HUES64 (cell line): ENCODE data around the gene CPE.
"Not testable (repeated sequence)": the region's sequence is repeated elsewhere in the genome, so short reads cannot be mapped to it uniquely, and the experiment has no call there.

ENCODE experiments used
- H3K27ac ChIP-seq: 2 replicates; pipeline ENCODE4 v1.7.0; 2013; ENCODE audit warnings: low read depth, low read length, inconsistent platforms
- H3K27me3 ChIP-seq: 2 replicates; pipeline ENCODE4 v1.6.1; 2013; ENCODE audit warnings: mild to moderate bottlenecking, low read length; ENCODE audit not compliant: insufficient read depth
- H3K36me3 ChIP-seq: 2 replicates; pipeline ENCODE4 v1.6.1; 2013; ENCODE audit warnings: mild to moderate bottlenecking, low read length; ENCODE audit not compliant: insufficient read depth
- H3K4me1 ChIP-seq: 2 replicates; pipeline ENCODE4 v1.6.1; 2013; ENCODE audit warnings: mild to moderate bottlenecking, low read length, moderate library complexity; ENCODE audit not compliant: insufficient read depth
- H3K4me3 ChIP-seq: 2 replicates; pipeline ENCODE4 v1.5.1; 2013; ENCODE audit warnings: mild to moderate bottlenecking, low read length, moderate library complexity
- H3K9ac ChIP-seq: 2 replicates; pipeline ENCODE4 v1.6.1; 2013; ENCODE audit warnings: mild to moderate bottlenecking, low read depth, low read length
- H3K9me3 ChIP-seq: 2 replicates; pipeline ENCODE4 v1.6.1; 2013; ENCODE audit warnings: low read depth, low read length; ENCODE audit not compliant: insufficient read depth
- WGBS: fragments of 150-250, 120-280 bp; methylation state at CpG from one replicate; pipeline ENCODE4 v1.1.7; 2013; ENCODE audit warnings: missing lambda C conversion rate; 5-methylcytosine and 5-hydroxymethylcytosine counted together

The CPE gene

GRCh38 chr4:165440415-165441158, 61.8 kb downstream of the CPE start:
- H3K4me3 ChIP-seq = no peak overlapping the region
- no peaks in the 10 kb centered on the region for H3K9me3 ChIP-seq
- no peaks in the 10 kb centered on the region for H3K36me3 ChIP-seq
- WGBS = 58% methylated on average over 5 of the region's 7 CpGs
- H3K4me1 ChIP-seq = peaks cover 20% of the 10 kb centered on the region
- no peaks in the 10 kb centered on the region for H3K27me3 ChIP-seq
- no peak overlapping the region for H3K9ac ChIP-seq
- no peak overlapping the region; the same call in 1 of the 2 replicates for H3K27ac ChIP-seq

GRCh38 chr4:165443276-165443675, 64.5 kb downstream of the CPE start:
- Histone ChIP-seq H3K9ac (no peak overlapping the region), H3K27ac (no peak overlapping the region), H3K9me3 (no peaks in the 10 kb centered on the region), H3K4me1 (peaks cover 20% of the 10 kb centered on the region), H3K27me3 (no peaks in the 10 kb centered on the region), H3K36me3 (no peaks in the 10 kb centered on the region), H3K4me3 (no peak overlapping the region)
- WGBS = 95% methylated on average over 1 of the region's 1 CpG

- WGBS = 93% methylated on average over 3 of the region's 4 CpGs
- Histone ChIP-seq H3K27ac (no peak overlapping the region), H3K4me3 (no peak overlapping the region), H3K4me1 (no peaks in the 10 kb centered on the region), H3K36me3 (no peaks in the 10 kb centered on the region), H3K9me3 (no peaks in the 10 kb centered on the region), H3K27me3 (no peaks in the 10 kb centered on the region), H3K9ac (no peak overlapping the region)
Measured at GRCh38 chr4:165448700-165449099, 69.9 kb downstream of the CPE start.

- Histone ChIP-seq H3K27me3 (no peaks in the 10 kb centered on the region), H3K36me3 (no peaks in the 10 kb centered on the region), H3K9me3 (no peaks in the 10 kb centered on the region), H3K27ac (no peak overlapping the region), H3K4me3 (no peak overlapping the region), H3K9ac (no peak overlapping the region), H3K4me1 (no peaks in the 10 kb centered on the region)
- WGBS = 92% methylated on average over 6 of the region's 6 CpGs
Measured at GRCh38 chr4:165449333-165449732, 70.5 kb downstream of the CPE start.

- no peaks in the 10 kb centered on the region for H3K4me1 ChIP-seq
- no peak overlapping the region for H3K9ac ChIP-seq
- H3K27ac ChIP-seq = no peak overlapping the region
- H3K4me3 ChIP-seq = no peak overlapping the region
- H3K9me3 ChIP-seq = no peaks in the 10 kb centered on the region
- no peaks in the 10 kb centered on the region for H3K27me3 ChIP-seq
- WGBS = 89% methylated on average over 5 of the region's 5 CpGs
- H3K36me3 ChIP-seq = no peaks in the 10 kb centered on the region
Measured at GRCh38 chr4:165450871-165451270, 72.1 kb downstream of the CPE start.

GRCh38 chr4:165453140-165453539, 74.3 kb downstream of the CPE start:
- H3K9me3 ChIP-seq, H3K36me3 ChIP-seq, H3K27me3 ChIP-seq, H3K9ac ChIP-seq, H3K27ac ChIP-seq, H3K4me3 ChIP-seq, H3K4me1 ChIP-seq: not testable (repeated sequence)
- WGBS = 93% methylated on average over 5 of the region's 5 CpGs

- 100% methylated on average over 1 of the region's 2 CpGs for WGBS
- Histone ChIP-seq H3K9me3 (no peaks in the 10 kb centered on the region), H3K36me3 (no peaks in the 10 kb centered on the region), H3K9ac (no peak overlapping the region), H3K4me1 (peaks cover 15% of the 10 kb centered on the region; the same call in 1 of the 2 replicates), H3K4me3 (no peak overlapping the region), H3K27ac (no peak overlapping the region), H3K27me3 (no peaks in the 10 kb centered on the region)
Measured at GRCh38 chr4:165454426-165454825, 75.6 kb downstream of the CPE start.

- H3K4me3 ChIP-seq = no peak overlapping the region
Measured at GRCh38 chr4:165457793-165458192, 79.0 kb downstream of the CPE start.

GRCh38 chr4:165458471-165458870, 79.7 kb downstream of the CPE start:
- Histone ChIP-seq H3K9me3 (no peaks in the 10 kb centered on the region), H3K27me3 (no peaks in the 10 kb centered on the region), H3K4me3 (no peak overlapping the region), H3K9ac (no peak overlapping the region; the same call in 1 of the 2 replicates), H3K4me1 (peaks cover 19% of the 10 kb centered on the region; the same call in 1 of the 2 replicates), H3K27ac (no peak overlapping the region), H3K36me3 (no peaks in the 10 kb centered on the region)

More at GRCh38 chr4:165457793-165458192, 79.0 kb downstream of the CPE start:
- Histone ChIP-seq H3K4me1 (peaks cover 18% of the 10 kb centered on the region; the same call in 1 of the 2 replicates), H3K27me3 (no peaks in the 10 kb centered on the region), H3K9ac (no peak overlapping the region), H3K36me3 (no peaks in the 10 kb centered on the region), H3K9me3 (no peaks in the 10 kb centered on the region), H3K27ac (no peak overlapping the region)
- WGBS = 43% methylated on average over 2 of the region's 2 CpGs

GRCh38 chr4:165461159-165461821, 82.5 kb downstream of the CPE start:
- Histone ChIP-seq H3K9ac (no peak overlapping the region), H3K4me1 (peaks cover 19% of the 10 kb centered on the region; the same call in 1 of the 2 replicates), H3K4me3 (no peak overlapping the region), H3K27me3 (no peaks in the 10 kb centered on the region), H3K36me3 (no peaks in the 10 kb centered on the region), H3K27ac (no peak overlapping the region), H3K9me3 (no peaks in the 10 kb centered on the region)
- WGBS = 94% methylated on average over 8 of the region's 8 CpGs

GRCh38 chr4:165462009-165462408, 83.2 kb downstream of the CPE start:
- 90% methylated on average over 2 of the region's 3 CpGs for WGBS
- Histone ChIP-seq H3K27me3 (no peaks in the 10 kb centered on the region), H3K4me1 (peaks cover 19% of the 10 kb centered on the region; the same call in 1 of the 2 replicates), H3K9ac (no peak overlapping the region), H3K36me3 (no peaks in the 10 kb centered on the region), H3K9me3 (no peaks in the 10 kb centered on the region), H3K27ac (no peak overlapping the region), H3K4me3 (no peak overlapping the region)
